Hepatocyte (in vitro differentiated cells): ENCODE measurements around the gene PLEKHA5.

Experiments used
- CTCF ChIP-seq: fragments of 200-600 bp; sonication (generic); IDR thresholded peaks from 2 replicates; pipeline ENCODE4 v1.5.1; 2016; ENCODE audit warnings: antibody characterized with exemption, mild to moderate bottlenecking; ENCODE audit not compliant: poor library complexity
- EZH2 ChIP-seq: fragments of 200-600 bp; sonication (generic); IDR thresholded peaks from 2 replicates; pipeline ENCODE4 v1.6.1; 2016; ENCODE audit warnings: antibody characterized with exemption, mild to moderate bottlenecking, borderline replicate concordance

DNA sequence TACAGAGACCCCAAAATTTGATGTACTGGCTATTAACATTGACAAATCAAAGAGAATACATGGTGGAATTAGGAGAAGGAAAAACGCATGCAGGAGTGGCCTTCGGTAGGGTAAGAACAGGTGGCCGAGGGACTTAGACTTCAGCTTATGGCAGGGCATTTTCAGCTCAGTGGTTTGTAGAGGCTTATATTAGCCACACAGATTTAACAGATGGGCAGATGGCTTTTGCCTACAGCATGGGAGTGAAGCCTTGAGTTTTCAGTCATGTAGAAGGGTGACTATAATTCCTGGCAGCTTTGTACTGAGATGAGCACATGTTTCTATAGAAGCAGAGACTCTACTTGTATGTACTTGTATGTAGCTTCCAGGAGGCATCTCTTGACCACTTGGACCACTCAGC, 40.9 kb upstream of the PLEKHA5 start:
- TF ChIP-seq CTCF, result no peak
- TF ChIP-seq EZH2, result no peak
